Measurements from ENCODE around the gene JKAMP.

Gene JKAMP

DNA sequence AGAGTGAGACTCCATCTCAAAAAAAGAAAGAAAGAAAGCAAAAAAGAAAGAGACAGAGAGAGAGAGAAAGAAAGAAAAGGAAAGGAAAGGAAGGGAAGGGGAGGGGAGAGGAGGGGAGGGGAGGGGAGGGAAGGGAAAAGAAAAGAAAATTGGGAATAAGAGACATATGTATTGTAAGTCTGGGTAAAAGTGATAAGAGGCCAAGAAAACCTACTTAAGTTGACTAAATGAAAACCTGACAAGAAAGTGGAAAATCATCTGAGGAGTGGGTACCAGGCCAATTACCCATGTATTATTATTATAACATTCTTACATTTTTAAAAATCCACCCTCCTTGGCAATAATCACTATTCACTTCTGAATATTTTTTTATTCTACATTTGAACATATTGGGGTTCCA, 46.0 kb downstream of the JKAMP start:
- no peaks in the 10 kb centered on the region for H3K4me1 ChIP-seq (ENCODE audit: low read length)
- no peaks in the 10 kb centered on the region for H3K9me2 ChIP-seq (replicated peaks; ENCODE audit: insufficient read depth, low read length)
- H3K4me2 ChIP-seq (ENCODE audit: low read depth, low read length): no peak overlapping the region
- H3K9ac ChIP-seq (ENCODE audit: low read length): no peak overlapping the region
- H2AFZ ChIP-seq (ENCODE audit: low read length): no peak overlapping the region
- H3K9me3 ChIP-seq (replicated peaks; ENCODE audit: insufficient read depth, low read length): no peaks in the 10 kb centered on the region
- no peak for TF ChIP-seq EZH2phosphoT487 (IDR thresholded peaks at IDR 0.05; ENCODE audit: low read length)
- TF ChIP-seq CTCF (IDR thresholded peaks at IDR 0.05; ENCODE audit: low read length): no peak
- TF ChIP-seq EZH2 (optimal IDR thresholded peaks at IDR 0.05; ENCODE audit: low read depth, low read length): no peak
- no peak overlapping the region for H3K4me3 ChIP-seq (ENCODE audit: low read length)
- H3K27ac ChIP-seq (ENCODE audit: low read length): no peak overlapping the region
- H3K27me3 ChIP-seq (replicated peaks; ENCODE audit: insufficient read depth, low read length): no peaks in the 10 kb centered on the region
- no peaks in the 10 kb centered on the region for H3F3A ChIP-seq (ENCODE audit: insufficient read depth, low read length)
- no peaks in the 10 kb centered on the region for H3K79me2 ChIP-seq (ENCODE audit: low read length)
- H4K20me1 ChIP-seq (ENCODE audit: insufficient read depth, low read length): no peaks in the 10 kb centered on the region
- H3K36me3 ChIP-seq (replicated peaks; ENCODE audit: insufficient read depth, low read length): no peaks in the 10 kb centered on the region
- no peak for DNase-seq

DNA sequence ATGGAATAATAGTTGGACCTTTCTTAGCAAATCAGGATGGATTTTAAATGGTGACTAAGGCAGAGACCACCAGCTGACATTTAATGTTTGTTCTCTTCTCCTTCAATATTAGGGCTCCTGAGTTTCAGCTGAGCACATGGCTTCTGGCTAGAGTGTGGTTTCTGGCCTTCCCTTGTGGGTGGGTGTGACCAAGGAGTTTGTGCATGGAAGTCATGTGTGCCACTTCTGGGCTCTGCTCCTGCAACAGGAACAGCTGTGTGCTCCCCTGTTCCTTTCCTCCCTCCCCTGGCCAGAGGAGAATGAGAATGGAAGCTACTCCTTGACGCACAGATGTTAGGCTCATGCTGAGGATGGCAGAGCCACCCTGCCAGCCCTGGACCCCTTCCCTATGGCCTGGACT, 48.1 kb downstream of the JKAMP start:
- Histone ChIP-seq H3K9ac (ENCODE audit: low read length) (no peak overlapping the region), H3K4me3 (ENCODE audit: low read length) (no peak overlapping the region), H2AFZ (ENCODE audit: low read length) (no peak overlapping the region), H3K4me1 (ENCODE audit: low read length) (no peaks in the 10 kb centered on the region), H3K79me2 (ENCODE audit: low read length) (no peaks in the 10 kb centered on the region), H4K20me1 (ENCODE audit: insufficient read depth, low read length) (no peaks in the 10 kb centered on the region), H3K36me3 (replicated peaks; ENCODE audit: insufficient read depth, low read length) (no peaks in the 10 kb centered on the region), H3K27ac (ENCODE audit: low read length) (no peak overlapping the region), H3K4me2 (ENCODE audit: low read depth, low read length) (no peak overlapping the region), H3K27me3 (replicated peaks; ENCODE audit: insufficient read depth, low read length) (no peaks in the 10 kb centered on the region), H3K9me3 (replicated peaks; ENCODE audit: insufficient read depth, low read length) (no peaks in the 10 kb centered on the region), H3K9me2 (replicated peaks; ENCODE audit: insufficient read depth, low read length) (no peaks in the 10 kb centered on the region), H3F3A (ENCODE audit: insufficient read depth, low read length) (no peaks in the 10 kb centered on the region)
- no peak for DNase-seq
- TF ChIP-seq CTCF (IDR thresholded peaks at IDR 0.05; ENCODE audit: low read length) (no peak), EZH2phosphoT487 (IDR thresholded peaks at IDR 0.05; ENCODE audit: low read length) (no peak), EZH2 (optimal IDR thresholded peaks at IDR 0.05; ENCODE audit: low read depth, low read length) (no peak)

DNA sequence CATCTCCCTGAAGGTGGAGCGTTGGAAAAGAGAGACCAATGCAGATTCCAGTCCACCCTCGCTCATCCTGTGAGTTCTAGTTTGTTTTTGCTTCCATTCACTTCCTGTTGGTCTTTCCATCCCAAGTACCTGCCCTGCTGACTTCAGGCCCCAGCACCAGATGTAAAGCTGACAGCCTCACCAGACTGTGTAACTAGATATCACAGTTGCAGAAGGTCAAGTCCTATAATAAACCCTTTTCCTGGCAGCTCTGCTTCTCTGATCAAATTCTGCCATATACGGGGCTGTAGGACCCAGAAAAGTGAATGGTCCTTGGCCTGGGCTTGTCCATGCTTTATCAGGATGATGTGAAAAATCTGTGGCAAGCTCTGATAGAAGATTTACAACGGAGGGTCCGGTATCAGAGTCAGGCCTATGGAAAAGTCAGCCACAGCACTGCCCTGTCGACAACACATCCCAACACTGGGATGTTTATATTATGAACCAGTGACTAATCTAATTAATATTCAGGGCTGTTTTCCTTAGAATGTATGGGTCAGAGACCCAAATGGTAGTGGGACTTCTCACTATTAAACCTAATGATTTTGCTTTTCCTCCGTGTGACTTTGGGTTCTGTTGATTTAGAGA, 50.2 kb downstream of the JKAMP start:
- H2AFZ ChIP-seq (ENCODE audit: low read length): no peak overlapping the region
- no peak overlapping the region for H3K27ac ChIP-seq (ENCODE audit: low read length)
- H3K36me3 ChIP-seq (replicated peaks; ENCODE audit: insufficient read depth, low read length): no peaks in the 10 kb centered on the region
- DNase-seq: no peak
- TF ChIP-seq CTCF (IDR thresholded peaks at IDR 0.05; ENCODE audit: low read length) (no peak), EZH2phosphoT487 (IDR thresholded peaks at IDR 0.05; ENCODE audit: low read length) (no peak), EZH2 (optimal IDR thresholded peaks at IDR 0.05; ENCODE audit: low read depth, low read length) (no peak)
- H3K4me2 ChIP-seq (ENCODE audit: low read depth, low read length): no peak overlapping the region
- H4K20me1 ChIP-seq (ENCODE audit: insufficient read depth, low read length): no peaks in the 10 kb centered on the region
- no peaks in the 10 kb centered on the region for H3K79me2 ChIP-seq (ENCODE audit: low read length)
- no peaks in the 10 kb centered on the region for H3K27me3 ChIP-seq (replicated peaks; ENCODE audit: insufficient read depth, low read length)
- no peaks in the 10 kb centered on the region for H3K4me1 ChIP-seq (ENCODE audit: low read length)
- H3K4me3 ChIP-seq (ENCODE audit: low read length): no peak overlapping the region
- no peaks in the 10 kb centered on the region for H3K9me2 ChIP-seq (replicated peaks; ENCODE audit: insufficient read depth, low read length)
- H3K9ac ChIP-seq (ENCODE audit: low read length): no peak overlapping the region
- H3K9me3 ChIP-seq (replicated peaks; ENCODE audit: insufficient read depth, low read length): no peaks in the 10 kb centered on the region
- no peaks in the 10 kb centered on the region for H3F3A ChIP-seq (ENCODE audit: insufficient read depth, low read length)
